GM21515 (cell line): ENCODE measurements around the gene ADAM33.

Experiments used
- ATAC-seq: cut with Tn5 transposase; IDR thresholded peaks from one replicate; pipeline ENCODE4 v1.9.1; 2021; ENCODE audit not compliant: unreplicated experiment

ADAM33 gene

DNA sequence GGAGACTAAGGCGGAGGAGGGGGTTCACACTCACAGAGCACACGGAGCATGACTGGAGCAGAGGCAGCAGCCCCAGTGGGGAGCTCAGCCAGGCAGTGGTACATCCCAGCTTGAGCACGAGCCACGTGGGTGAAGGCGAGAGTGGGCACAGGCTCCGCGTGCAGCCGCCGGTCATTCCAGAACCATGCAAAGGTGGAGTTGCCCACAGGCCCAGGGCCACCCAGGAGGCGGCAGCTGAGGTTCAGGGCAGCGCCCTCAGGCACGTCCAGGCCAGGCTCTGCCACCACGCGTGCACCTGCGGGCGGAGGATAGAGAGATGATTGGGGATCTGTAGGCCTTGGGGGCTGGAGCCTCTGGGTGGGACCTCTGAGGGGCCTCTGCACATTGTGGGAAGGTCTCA lies 9.5 kb upstream of the ADAM33 start:
- ATAC-seq: no peak

DNA sequence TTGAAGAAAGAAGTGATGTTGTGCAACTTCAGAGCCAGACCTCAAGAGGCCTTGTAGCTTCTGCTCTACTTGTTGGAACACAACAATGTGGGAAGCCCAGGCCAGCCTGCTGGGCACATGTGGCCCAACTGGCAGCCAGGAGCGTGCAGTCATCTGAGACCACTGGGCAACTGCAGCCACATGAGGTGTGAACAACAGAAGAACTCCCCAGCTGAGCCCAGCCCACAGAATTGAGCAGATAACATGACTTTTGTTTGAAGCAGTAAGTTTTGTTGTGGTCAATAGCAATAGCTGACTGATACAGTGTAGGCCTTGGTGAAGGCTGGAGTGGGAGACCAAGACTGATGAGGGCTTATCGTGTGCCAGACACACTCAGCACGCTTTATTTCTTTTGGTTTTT lies 8.6 kb upstream of the ADAM33 start:
- ATAC-seq: no peak

DNA sequence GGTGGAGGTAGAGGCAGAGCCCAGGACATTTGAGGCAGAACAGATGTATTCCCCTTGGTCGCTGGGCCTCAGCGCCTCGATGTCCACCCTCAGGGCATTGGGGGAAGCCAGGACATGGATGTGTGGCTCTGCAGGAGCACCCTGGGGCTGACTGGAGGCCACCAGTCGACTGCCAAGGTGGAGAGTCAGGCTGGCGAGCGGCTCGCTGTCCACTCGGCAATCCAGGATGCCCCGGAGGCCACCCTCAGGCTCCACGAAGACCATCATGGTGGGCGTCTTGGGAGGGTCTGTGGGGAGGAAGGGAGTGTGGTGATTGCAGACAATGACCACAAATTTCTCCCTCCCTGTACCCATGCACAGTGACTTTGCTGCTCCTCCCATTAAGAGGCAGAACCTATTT lies 8.2 kb upstream of the ADAM33 start:
- ATAC-seq: no peak

DNA sequence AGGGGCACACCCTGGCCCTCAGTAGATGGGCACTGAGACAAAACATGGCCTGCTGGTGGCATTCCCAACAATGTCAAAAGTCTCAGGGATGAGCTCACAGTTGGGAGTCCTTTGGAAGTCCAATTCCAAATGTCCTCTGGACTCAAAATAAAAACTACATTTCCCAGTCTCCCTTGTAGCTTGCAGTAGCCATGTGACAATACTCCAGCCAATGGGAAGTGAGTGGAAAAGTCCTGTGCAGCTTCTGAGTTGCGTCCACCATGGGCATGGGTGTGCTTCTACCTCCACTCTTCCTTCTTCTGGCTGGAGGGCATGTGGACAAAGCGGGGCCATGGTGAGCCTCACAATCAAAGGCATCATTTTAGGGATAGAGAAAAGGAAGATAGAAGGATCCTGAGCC lies 5.8 kb upstream of the ADAM33 start:
- no peak for ATAC-seq

DNA sequence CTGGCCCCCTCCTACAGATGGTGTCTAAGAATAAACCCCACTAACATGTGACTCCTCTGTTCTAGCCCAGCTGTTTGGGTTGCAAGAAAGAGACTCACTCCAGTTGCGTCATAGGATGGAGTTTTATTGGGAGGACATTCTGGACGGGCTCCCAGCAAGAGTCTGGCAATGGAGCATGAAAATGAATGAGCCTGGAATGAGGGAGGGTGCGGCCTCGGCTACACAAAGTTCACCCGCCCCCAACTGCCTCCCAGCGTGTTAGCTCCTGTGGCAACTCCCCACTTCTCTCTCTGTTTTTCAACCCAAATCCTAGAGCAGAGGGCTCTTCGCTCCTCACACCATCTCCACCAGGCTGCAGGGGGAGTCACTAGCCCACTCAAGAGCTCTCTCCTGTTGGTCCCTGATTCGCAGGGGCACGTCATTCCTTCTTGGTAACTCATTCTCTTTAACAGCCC lies 5.1 kb upstream of the ADAM33 start:
- no peak for ATAC-seq

DNA sequence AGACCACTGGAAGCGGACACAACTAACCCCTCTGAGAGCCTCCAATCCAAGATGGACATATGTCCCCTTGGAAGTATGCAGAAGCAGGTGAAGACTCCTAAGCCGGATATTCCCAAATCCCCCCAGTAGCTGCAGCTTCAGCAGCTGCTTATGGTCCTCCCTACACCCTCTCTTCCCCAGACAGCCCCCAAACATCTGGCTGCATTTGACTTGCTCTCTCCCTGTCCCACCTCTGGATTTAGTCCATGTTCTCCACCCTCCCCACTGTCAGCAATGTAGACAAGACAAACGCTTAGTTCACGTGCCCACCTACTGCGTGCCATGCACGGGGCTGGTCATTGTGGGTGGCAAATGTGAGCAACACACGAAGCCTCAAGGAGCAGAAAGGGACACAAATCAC lies 4.6 kb upstream of the ADAM33 start:
- no peak for ATAC-seq

DNA sequence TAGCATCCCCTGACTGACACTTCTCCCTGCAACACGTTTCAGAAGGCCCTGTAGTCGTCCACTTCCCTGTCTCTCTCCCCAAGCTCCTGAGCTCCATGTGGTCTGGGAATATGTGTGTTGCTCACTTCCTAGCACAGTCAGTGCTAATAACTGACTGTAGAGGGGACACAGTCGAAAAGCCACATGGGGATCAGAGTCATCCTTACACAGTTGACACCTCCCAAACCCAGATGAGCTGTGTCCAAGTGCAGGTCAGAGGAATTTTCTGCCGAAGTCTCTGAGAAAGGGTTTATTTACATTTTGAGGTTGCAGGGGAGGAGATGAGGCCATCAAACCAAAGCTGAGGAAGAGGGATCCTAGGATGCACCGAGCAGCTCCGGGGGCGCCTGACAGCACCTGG lies 3.5 kb upstream of the ADAM33 start:
- no peak for ATAC-seq

DNA sequence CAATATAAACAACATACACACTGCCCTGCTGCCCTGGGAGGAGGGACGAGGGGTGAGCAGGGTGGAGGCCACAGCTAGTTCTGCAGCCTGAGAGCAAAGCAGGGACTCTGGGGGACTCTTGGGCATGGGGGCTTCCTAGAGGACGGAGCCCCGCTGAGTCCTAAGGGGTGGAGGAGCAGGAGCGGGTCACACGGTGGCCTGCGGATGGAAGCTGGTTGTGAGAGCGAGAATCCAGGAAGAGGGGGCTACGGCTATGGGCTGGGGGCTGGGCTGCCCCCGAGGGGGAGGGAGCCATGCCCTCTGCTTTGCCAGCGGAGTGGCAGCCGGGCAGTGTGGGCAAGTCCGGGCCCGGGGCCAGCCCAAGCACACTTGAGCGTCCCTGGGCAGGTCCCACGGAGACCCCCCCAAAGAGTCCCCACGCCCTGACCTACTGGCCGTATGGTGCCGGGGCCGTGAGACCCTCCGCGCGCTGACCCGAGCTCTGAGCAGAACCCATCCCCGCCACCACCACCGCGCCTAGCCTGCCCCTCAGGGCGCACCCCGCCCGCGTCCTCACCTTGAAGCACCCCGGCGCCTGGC lies 369 bp downstream of the ADAM33 start:
- no peak for ATAC-seq

DNA sequence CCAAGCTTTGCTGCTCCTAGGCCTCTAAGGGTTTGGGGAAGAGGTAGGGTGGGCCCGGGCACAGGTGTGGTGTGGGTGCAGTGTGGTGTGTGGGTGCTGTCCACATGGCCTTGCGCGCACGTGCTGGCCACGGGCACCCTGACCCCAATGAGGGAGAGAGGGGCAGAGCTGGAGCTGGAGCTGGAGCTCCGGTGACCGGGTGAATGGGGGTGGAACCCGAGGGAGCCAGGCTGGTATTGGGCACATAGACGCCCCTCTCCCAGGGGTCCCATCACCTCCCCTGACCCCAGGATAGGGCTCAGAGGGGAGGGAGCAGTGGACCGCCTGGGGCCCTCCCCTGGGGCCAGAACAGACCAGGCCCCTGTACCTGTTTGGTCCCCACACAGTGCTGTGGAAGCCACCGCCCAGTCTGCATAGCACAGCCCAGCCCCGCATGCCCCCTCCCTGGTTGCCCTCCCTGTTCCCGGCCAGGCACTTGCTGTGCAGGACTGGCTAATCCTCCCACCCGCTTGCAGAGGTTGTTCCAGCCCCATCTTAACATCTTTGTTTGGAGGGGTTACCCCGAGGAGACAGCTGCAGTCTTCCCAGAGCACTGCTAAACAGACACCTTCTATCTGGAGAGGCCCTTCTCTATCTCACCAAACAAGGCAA lies 984 bp downstream of the ADAM33 start:
- ATAC-seq: no peak

DNA sequence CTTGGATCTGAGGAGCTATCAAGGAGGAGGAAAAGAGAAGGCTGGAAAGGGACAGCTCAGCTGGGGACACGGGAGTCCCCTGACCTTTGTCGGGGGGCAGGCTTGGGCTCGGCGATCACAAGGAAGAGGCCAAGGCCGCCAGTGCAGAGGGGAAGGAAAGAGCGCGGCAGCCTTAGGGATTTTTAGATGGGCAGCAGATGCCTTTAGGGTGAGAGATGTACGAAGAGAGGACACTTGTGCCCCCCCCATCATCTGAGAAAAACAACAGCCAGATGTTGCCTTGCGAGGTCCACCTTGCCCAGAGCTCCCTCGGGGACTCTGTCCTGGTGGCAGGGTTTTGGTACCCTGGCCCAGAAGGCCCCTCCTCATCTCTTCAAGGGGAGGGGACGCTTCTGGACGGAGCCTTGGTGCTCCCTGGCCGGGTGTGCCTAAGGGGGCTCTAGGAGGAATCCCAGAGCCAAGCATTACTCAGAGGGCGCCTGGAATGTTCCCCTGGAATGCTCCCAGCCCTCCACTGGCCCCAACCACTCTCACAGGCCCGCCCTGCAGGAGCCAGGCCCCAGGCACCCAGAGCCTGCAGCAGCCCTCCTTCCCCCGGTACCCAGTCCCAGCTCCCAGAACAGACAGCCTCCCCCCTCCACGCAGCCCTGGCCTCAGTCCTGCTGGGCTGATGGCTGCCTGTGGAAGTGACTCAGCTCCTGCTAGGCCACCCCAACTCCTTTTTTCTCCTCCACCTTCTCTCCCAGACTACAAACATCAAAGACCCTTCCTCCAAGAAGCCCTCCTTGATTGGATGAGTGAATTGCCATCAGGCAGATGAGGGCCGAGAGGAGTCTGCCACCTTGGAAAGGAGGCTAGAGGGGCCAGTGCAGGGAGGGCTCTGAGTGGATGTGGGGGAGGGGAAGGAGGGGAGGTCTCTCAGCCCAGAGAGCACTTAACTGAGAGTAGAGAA lies 1.8 kb downstream of the ADAM33 start:
- ATAC-seq: no peak

DNA sequence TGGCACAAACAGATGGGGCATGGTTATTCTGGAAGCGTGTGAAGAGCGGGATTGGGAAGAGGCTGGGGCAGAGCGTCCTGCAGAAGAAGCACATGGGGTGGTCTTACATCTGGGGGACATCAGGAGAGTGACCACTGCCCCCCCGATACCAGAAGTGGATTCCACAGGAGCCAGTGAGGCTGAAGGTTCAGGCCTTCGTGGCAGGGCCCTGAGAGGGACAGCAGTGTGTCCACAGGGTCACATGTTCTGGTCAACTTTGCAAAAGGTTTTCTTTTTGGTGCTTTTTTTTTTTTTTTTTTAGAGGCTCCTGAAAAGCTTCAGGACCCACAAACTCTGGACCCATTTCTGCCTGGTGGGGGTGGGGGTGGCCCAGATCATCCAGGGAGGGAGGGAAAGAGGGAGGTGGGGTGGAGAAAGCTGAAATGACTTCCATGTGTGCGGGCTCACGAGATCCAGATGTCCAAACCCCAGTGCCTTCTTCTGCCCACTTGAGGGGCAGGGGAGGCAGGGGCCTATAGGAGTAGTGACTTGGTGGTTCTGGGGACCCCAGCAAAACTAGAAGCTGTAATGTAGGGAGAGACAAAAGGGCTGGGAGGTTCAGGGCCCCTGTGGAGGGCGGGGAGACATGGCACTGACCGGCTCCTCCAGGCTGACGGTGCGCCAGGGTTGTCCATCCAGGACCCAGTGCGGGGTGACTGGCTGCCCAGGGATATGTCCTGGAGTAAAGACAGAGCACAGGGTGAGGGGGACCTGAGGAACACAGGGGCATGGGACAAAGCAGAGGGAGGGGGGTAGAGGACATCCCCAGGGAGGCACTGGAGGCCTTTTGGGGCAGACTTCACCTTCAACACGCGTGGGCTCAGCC lies 2.7 kb downstream of the ADAM33 start:
- no peak for ATAC-seq

DNA sequence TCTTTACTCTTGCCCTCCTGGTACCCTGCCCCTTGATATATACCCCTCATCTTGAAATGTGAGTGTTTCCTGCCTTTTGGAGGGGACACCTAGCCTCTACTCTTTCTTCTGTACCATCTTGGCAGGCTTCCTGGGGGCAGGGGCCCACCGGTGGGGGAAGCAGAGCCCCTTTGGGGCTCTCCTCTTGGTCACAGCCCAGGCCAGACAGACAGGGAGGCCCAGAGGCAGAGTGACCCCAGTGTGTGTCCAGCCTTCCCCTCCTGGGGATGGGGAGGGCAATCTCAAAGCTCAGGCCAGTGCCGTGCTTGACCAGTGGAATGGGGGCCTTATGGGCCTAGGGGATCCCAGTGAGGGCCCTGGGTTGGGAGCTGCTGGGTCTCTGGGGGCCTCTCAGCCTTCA lies 3.6 kb downstream of the ADAM33 start:
- no peak for ATAC-seq

DNA sequence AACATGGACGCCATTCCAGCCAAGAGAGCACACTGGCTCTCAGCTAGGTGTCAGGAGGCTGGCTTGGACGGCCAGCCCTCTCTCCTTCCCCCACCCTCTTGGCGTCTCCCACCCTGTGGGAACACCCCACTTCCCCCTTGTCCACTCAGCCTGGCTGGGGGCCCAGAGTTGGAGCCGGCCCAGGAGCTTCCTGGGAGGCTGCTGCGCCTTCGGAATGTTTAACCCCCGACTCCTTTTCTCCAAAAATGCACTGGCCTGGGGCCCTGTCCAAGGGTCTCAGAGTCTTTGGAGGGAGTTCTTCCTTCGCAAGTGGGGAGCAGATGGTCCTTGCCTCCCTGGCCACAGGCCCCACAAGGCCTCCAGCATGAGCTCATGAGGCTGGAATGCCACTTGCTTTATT lies 4.1 kb downstream of the ADAM33 start:
- ATAC-seq: no peak

DNA sequence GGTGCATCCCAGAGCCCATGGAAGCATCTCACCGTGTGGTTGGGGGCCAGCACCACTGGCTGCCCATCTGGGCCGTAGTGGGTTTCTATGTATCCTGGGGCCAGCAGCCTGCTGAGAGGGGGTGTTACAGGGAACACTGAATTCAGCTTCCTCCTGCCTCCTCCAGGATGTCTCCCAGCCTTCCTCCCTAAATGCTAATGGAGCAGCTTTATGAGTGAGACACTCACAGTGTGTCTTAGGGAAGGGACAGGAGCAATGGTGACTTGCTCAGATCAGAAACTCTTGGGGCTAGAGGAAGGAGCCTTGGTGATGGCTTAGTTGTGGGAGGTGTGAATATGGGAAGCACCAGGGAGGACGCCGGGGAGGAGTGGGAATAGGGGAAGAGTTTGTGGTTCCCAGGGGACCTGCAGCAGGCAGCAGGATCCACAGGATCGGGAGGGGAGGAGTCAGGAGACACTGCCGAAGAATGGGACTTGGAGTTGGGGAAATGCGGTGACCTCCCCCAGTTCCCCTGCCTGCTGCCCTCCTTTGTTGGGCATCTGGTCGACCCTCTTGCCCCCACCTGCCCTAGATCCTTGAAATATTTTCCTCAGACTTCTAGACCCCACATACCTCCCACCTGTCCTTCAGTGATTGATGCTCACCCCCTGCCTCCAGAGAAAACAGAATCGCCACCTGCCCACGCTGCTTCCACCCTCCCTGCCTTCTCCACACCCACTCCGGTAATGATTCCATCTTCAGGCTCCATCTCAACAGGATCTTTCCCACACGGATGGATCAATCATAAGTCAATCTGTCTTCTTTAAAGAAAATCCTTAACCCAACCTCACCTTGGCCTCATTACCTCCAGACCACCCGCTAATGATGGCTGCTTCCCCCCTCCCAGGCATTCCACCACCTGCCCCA lies 6.6 kb downstream of the ADAM33 start:
- no peak for ATAC-seq

DNA sequence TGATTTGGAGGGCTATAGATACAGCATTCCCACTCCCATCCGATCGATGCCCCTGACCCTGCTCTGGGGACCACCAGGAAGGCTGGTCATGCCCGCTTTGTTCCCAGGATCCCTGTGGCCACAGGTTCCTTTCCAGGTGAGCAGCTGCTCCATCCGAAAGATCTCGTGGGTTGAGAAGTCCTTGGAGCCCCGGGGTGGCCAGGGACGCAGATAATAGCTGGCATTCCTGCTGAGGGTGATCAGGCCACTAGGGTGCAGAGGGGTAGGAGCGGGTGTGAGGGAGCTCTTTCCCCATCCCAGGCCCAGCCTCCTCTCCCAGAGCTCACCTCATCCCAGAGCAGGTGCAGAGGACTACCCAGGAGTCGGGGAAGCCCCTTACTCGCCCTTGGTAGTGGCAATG lies 7.4 kb downstream of the ADAM33 start:
- ATAC-seq: no peak

DNA sequence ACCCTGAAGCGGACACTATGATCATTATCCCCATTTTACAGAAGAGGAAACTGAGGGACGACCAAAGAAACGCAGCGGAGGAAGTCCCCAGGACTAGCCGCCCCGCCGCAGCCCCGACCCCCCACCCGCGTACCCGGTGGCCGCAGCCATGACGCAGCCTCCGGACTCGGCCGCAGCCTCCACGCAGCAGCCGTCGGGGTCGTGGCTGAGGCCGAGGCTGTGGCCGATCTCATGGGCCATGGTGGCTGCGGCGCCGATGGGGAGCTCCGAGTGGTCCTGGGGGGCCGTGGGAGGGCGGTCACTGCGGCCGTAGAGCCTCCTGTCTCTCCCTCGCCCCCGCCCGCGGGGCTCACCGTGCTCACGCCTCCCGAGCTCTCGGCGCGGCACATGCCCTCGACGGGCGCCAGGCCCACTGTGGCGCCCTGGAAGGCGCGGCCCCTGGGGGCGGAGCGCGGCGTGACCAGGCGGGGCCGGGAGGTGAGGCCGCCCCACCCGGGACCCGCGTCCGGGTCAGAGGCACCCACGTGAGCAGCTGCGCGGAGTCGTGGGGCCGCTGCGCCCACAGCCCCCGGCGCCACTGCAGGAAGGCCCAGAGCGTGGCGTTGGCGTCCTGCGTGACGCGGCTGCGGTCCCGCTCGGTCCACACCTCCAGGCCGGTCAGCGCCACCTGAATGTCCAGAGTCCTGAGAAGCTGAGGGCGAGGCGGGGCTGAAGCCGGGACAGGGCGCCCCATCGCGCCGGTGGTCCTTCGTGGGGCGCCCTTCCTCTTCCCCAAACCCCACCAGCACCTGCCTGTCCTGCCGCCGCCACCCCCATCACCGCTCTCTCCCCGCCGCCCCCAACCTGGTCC lies 8.4 kb downstream of the ADAM33 start:
- ATAC-seq: no peak

DNA sequence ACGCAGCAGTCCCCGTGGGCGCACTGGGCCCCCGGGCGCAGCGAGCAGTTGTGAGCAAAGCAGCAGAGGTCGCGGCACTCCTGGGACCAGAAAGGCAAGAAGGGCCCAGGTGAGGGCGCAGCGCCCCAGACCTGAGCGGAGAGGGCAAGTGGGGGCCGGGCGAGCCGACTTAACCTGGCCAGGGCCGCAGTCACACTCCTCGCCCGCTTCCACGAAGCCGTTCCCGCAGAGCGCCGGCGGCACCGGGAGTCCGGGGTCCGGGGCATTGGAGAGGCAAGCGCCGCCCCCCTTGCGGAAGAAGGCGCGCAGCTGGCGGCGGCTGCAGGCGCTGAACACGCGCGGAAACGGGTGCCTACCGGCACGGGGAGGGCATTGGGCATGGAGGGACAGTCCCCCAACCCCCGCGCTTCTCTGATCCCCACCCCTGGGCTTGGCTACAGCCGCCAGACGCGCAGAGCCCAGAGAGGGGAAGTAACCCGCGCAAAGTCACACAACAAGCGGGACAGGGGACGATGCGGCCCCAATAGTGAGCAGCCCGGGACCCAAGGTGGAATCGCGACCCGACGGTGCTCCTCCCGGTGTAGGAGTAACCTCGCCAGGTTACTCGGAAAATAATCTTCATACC lies 9.2 kb downstream of the ADAM33 start:
- no peak for ATAC-seq

DNA sequence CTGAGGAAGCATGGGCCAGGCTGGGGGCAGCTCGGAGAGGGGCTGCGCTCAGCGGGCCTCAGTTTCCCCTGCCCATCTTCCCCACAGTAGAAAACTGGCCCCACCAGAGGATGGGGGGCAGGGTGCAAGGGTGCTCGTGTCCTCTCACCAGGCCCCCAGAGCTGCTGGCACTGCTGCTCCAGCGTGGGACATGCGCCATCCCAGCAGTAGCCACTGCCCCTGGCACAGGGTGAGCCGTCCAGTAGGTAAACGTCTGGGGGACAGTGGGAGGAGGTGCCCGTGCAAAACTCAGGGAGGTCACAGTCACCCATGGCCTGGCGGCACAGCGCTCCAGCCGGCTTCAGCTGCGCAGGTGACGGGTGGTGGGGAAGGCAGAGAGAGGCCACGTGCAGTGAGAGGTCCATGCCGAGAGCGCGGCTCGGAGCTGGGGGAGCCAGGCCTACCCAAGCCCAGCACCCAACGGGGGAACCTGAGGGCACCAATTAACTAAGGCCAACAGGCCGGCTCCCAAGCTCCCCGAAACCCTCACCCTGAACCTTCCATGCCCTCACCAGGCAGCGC lies 9.7 kb downstream of the ADAM33 start:
- no peak for ATAC-seq
